Bronchial epithelial cell (primary cell): ENCODE data around the gene COL20A1. TPM values are rescaled to one million over a fixed set of nuclear protein-coding genes. Genes with fewer than 3 reads are reported as not detected.

Experiments
- DNase-seq: peaks from one replicate; pipeline ENCODE4 v3.0.0-alpha.2; 2010; ENCODE audit warnings: low read depth
- FAIRE-seq: peaks from 2 replicates; lab custom pipeline; 2011; peaks lifted over from hg19 to GRCh38; lab: Jason Lieb, UNC
- H3K27me3 ChIP-seq: 2 replicates; pipeline ENCODE4 v1.5.1; 2011; ENCODE audit warnings: low read length; ENCODE audit not compliant: control insufficient read depth, insufficient read depth
- H3K36me3 ChIP-seq: 2 replicates; pipeline ENCODE4 v1.5.1; 2011; ENCODE audit warnings: low read length; ENCODE audit not compliant: control insufficient read depth, insufficient read depth
- H3K4me3 ChIP-seq: 2 replicates; pipeline ENCODE4 v1.5.1; 2011; ENCODE audit warnings: mild to moderate bottlenecking, low read depth, low read length, control low read depth
- total RNA-seq: library from RNA; depleted of rRNA; stranded (reverse); fragments of >200 nt; gene quantifications from 2 replicates; pipeline ENCODE4 v1.2.1, GENCODE V29; 2014
- TF ChIP-seq, protein P1 (sequence below): IDR thresholded peaks from 2 replicates; pipeline ENCODE4 v1.5.1; 2011; ENCODE audit warnings: mild to moderate bottlenecking, moderate library complexity, low read length, control low read depth, inconsistent platforms; ENCODE audit not compliant: insufficient read depth, severe bottlenecking

Gene COL20A1
- total RNA-seq = not detected in 2 replicates

DNA sequence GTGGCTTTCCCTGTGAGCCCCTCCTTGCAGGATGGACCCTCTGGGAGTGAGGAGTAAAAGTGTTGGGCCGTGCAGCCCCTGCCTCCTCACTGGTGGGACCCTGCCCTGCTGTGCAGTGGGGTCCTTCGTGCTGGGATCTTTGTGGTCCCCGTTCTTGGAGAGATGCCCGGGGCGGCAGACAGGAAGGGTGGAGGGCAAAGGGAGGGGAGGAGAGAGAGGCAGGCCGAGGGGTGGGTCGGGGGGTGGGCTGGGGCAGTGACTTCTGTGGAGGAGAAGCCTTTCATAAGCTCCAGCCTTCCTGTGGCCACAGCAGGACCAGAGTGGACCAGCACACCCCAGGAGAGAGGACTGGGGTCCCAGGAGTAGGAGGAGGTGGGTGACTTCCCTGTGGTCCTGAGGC lies at the start of gene COL20A1:
TSS of gene COL20A1 (plus strand) at position 283 of the 400 bp plus-strand sequence. CDS start 1,922 bp downstream, outside the sequence.
- no peak for DNase-seq
- H3K27me3 ChIP-seq = peaks cover 9% of the 10 kb centered on the region
- no peak within 1 kb of the TSS for H3K4me3 ChIP-seq
- TF ChIP-seq, protein P1, sequence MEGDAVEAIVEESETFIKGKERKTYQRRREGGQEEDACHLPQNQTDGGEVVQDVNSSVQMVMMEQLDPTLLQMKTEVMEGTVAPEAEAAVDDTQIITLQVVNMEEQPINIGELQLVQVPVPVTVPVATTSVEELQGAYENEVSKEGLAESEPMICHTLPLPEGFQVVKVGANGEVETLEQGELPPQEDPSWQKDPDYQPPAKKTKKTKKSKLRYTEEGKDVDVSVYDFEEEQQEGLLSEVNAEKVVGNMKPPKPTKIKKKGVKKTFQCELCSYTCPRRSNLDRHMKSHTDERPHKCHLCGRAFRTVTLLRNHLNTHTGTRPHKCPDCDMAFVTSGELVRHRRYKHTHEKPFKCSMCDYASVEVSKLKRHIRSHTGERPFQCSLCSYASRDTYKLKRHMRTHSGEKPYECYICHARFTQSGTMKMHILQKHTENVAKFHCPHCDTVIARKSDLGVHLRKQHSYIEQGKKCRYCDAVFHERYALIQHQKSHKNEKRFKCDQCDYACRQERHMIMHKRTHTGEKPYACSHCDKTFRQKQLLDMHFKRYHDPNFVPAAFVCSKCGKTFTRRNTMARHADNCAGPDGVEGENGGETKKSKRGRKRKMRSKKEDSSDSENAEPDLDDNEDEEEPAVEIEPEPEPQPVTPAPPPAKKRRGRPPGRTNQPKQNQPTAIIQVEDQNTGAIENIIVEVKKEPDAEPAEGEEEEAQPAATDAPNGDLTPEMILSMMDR = no peak
- peaks cover 6% of the 10 kb centered on the region for H3K36me3 ChIP-seq
- no peak for FAIRE-seq

- peaks cover 8% of the 10 kb centered on the region for H3K27me3 ChIP-seq
- DNase-seq (no peak), FAIRE-seq (no peak)
- TF ChIP-seq, protein P1 = no peak
- no peaks in the 10 kb centered on the region for H3K36me3 ChIP-seq
- H3K4me3 ChIP-seq = no peak overlapping the region
These were observed 49.3 kb upstream of the COL20A1 start for GRCh38 chr20:63243604-63244247.

DNA sequence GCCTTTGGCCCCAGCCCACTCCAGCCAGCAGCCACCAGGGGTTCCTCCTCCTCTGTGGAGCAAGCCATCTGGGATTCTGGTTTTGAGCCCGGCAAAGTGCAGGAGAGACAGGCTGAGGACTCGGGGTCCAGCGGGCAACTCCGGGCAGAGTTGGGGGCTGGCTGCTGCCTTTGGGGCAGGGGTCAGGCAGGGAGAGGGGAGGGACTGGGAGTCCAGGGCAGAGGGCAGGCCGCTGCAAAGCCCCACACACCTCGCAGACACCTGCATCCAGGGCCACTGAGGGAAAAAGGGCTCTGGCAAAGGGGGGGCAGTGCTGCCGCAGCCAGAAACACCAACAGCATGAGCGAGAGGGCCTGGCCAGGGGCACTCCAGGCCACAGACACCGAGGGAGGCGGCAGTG lies 48.5 kb upstream of the COL20A1 start:
- H3K4me3 ChIP-seq = no peak overlapping the region
- peaks cover 8% of the 10 kb centered on the region for H3K27me3 ChIP-seq
- FAIRE-seq (no peak), DNase-seq (no peak)
- H3K36me3 ChIP-seq = no peaks in the 10 kb centered on the region
- TF ChIP-seq, protein P1 = no peak

- Histone ChIP-seq H3K27me3 (peaks cover 8% of the 10 kb centered on the region), H3K4me3 (no peak overlapping the region), H3K36me3 (no peaks in the 10 kb centered on the region)
- no peak for FAIRE-seq
- DNase-seq = no peak
- TF ChIP-seq, protein P1 = no peak
These were observed 46.3 kb upstream of the COL20A1 start for GRCh38 chr20:63246490-63247288.

GRCh38 chr20:63247671-63248228 lies 45.2 kb upstream of the COL20A1 start:
- DNase-seq (no peak), FAIRE-seq (no peak)
- H3K27me3 ChIP-seq = peaks cover 12% of the 10 kb centered on the region
- H3K4me3 ChIP-seq = no peak overlapping the region
- TF ChIP-seq, protein P1 = no peak
- H3K36me3 ChIP-seq = no peaks in the 10 kb centered on the region
